Eye (tissue), 1 donor: Measurements from ENCODE around the gene BEST4.
A peak's percentile ranks its signal among the peaks of the same experiment; 100 is the strongest.
"Not testable (repeated sequence)": the region's sequence is repeated elsewhere in the genome, so short reads cannot be mapped to it uniquely, and the experiment has no call there.

ENCODE experiments used
- DNase-seq: peaks from one replicate; pipeline ENCODE4 v3.0.0-alpha.2; 2015

The BEST4 gene

DNA sequence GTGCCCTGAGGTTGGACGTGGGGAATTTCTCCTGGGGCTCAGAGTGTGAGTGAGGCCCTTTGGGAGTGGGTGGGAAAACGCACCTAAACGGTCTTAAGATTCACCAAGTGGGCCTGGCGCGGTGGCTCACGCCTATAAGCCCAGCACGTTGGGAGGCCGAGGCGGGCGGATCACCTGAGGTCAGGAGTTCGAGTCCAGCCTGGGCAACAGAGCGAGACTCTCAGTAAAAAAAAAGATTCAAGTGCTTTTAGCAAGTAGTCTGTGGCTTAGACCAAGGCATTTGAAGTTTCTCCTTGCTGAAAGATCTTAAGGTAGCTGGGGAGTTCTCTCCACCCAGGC lies 11.3 kb downstream of the BEST4 start:
- DNase-seq, result no peak

DNA sequence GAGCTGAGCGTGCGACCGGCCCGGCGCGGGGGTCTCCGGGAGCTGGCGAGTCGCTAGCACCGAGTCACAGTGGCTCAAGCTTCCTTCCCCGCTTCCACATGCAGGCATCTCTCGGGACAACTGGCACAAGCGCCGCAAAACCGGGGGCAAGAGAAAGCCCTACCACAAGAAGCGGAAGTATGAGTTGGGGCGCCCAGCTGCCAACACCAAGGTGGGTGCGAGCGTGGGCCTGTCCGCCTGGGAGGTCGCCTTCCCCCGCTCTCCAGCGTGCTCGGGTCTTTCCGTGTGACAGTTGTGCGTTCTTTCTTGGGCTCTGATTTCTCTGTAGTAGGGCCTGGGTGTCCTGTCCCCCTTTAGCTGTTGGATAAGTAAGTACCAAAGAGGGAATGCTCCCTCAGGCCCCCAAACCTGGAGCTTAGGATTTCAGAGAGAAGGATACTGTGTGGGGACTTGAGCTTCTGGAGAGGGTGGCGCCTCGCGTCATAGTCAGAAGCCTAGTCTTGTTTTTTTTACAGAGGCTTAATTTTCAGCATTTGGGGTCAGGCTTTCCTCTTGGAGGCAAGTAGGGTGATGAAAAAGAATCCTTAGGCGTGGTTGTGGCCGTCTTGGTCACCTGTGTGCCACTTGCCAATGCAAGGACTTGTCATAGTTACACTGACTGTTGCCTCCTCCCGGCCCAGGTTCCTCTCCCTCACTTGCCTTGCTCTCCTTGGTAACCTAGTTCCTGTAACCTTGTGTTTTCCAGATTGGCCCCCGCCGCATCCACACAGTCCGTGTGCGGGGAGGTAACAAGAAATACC lies 11.8 kb downstream of the BEST4 start:
- peak; percentile 60 for DNase-seq

DNA sequence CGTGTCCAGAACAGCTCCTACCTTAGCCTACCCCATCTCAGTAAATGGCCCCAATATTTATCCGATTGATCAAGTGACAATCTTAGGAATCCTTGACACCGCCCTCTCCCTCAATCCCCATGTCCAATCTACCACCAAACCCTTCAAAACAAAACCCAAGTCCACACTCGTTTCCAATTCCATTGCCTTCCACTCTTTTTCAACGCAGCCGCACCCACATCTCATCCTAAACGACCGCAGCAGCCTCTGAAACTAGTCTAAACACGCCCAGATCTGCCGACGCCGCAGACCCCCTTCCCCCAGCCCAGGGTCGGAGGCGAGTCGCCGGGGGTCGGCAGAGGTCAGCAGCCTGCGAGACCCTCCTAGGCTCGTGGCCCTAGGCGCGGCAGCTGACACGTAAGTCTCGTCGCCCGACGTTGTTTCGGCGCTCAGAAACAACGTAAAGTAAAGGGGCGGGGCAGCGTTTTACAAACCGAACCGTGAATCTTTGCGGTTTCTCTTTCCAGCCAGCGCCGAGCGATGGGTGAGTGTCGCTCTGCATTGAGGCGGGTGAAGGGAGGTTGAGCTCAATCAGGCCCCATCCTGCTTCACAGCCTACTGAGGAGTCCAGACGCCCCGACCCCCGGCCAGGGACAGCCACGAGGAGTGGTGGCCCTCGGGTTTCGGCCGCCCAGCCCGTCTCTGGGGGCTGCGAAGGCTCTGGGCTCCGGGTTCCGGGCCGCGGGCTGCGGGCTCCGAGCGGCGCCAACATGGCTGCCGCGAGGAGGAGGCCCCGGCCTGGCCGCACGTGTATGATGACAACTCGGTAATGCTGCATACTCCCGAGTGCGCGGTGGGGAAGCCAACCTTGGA lies 12.7 kb downstream of the BEST4 start, which contains the start of gene RPS8:
TSS of gene RPS8 (plus strand) at position 463 of the 852 bp plus-strand sequence. CDS start at position 520, 57 bp downstream.
- peak; percentile 99 for DNase-seq

DNA sequence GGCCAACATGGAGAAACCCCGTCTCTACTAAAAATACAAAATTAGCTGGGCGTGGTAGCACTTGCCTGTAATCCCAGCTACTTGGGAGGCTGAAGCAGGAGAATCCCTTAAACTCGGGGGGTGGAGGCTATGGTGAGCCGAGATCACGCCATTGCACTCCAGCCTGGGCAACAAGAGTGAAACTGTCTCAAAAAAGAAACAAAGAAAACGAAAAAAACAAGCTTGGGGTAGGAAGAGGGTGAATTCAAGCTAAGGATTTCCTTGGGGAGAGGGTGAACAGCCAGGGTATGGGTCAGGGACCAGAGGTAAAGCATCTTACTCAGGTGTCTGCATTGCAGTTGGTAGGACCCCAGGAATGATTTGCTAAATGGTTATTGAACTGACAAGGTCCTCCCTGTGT lies 21.5 kb downstream of the BEST4 start:
- DNase-seq, result not testable (repeated sequence)

DNA sequence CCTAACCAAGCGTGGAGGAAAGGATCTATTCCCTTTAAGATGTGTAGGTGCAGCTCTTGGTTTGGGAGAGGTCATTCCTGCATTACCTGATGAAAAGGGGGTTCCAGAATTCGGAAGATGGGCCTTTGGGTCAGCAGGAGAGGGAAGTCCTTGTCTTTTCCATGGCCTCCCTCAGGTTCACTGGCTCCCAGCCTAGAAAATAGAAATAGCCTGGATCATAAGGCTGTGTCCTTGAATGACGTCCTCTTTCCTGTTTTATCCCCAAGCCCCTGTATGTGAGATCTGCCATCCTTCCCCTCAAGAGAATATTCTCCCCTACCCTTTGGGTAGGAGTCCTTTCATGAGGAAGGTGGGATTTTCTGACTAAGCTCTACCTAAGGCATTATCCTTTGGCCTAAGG lies 27.1 kb downstream of the BEST4 start:
- no peak for DNase-seq

DNA sequence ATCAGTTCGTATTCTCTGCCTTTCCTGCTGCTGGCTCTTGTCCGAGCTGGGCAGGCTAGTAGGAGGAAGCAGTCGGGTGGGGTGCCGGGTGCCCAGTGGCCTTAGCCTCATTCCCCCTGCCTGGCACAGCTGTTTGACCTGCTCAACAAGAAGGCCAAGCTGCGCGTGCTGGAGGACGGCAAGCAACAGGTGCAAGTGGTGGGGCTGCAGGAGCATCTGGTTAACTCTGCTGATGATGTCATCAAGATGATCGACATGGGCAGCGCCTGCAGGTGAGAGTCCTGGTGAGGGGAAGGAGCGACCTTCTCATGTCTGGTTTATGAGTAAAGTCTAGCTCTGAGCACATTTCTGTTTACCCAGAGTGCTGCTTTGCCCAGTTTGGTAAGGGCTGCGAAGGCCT lies 28.9 kb downstream of the BEST4 start:
- no peak for DNase-seq

DNA sequence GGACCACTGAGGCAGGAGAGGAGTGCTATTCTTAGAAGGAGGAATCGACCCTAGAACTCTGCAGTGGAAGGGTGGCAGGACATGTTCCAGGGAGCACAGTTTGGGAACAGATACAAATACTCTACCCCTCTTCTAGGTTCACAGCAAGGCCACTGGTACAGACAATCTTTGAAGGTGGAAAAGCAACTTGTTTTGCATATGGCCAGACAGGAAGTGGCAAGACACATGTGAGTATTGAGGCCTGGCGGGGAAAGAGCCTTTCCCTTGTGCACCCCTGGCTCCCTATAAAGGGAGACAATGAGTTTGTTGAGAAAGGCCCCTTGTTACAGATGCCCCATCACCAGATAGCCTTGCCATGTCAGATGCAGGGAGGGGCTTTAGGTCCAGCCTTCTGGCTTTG lies 30.6 kb downstream of the BEST4 start:
- DNase-seq, result no peak

DNA sequence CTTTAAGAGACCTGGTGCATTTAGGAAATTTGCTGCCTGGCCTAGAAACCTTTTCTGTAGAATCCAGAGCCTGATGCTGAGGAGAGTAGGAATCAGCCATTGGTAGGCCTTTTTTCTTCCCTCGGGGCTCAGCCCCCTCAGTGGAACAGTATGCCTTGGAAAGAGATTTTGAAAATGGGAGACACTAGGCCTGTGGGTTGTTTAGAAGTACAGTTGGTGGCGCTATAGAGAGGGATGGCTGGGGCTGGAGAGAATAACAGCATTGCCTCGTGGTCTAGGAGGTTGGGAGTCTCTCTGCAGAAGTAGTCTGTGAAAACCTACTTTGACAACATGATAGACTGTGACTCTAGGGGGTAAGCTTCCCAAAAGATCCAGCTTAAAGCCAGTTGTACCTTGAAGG lies 40.1 kb downstream of the BEST4 start:
- DNase-seq, result no peak

DNA sequence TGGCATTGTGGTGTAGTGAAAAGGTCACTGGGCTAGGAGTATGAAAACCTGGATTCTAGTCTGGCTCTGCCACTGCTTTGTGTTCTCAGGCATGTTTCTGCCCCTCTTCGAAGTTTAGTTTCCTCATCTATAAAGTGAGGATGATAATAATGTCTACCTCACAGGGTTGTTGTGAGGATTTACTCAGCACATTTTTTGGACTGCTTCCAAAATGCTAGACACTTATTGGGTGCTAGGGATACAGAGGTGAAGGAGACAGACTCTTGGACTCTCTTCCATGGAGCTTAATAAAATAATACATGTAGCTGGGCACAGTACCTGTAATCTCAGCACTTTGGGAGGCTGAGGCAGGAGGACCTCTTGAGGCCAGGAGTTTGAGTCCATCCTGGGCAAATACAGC lies 44.8 kb downstream of the BEST4 start:
- DNase-seq, result no peak

DNA sequence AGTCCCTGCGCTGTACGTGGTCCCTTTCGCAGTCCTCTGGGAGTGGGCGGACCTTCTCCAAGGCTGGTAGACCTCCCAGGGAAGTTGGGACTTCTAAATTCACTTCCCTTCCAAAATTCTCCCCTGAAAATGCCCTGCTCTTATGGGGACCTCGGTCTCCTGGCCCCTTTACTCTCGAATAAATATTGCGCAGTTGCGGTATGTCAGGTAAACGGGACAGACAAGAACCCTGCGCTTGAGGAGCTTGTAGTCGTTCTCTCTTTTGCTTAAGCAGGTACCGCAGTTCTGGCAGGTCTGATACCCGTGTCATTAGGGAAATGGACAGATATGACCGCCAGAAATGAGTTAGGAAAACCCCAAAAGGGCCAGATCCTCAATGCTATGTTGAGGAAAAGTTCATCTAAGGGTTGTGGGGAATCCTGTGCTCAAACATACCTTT lies 47.8 kb downstream of the BEST4 start:
- DNase-seq, result no peak

DNA sequence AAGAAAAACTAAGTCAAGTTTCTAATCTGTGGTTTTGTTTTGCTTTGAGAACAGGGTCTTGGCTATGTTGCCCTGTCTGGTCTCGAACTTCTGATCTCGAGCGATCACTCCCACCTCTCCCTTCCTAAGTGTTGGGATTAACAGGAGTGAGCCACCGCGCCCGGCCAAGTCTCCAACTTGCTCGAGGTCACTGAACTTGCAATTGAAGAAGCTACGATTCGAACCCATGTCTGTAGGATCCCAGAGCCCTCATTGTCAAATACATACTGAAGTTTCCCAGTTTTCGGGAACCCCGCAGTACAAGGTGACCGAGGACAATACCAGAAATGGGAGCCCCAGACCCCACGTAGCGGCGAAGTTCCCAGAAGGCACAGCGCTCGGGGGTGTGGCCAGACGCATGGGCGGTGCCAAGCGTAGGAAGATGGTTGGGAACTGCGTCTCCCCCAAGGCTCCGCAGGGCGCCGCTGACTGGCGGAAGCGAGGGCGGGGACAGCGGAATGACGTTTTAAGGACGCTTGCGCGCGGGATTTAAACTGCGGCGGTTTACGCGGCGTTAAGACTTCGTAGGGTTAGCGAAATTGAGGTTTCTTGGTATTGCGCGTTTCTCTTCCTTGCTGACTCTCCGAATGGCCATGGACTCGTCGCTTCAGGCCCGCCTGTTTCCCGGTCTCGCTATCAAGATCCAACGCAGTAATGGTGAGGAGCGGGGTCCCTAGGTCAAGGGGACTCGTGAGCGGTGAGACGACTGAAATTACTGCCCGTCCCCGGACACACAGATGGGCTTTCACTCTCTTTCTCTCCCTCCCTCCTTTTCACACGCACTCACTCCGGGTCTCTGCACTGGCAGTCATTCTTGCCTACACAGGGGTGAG lies 48.4 kb downstream of the BEST4 start, which contains the start of gene KIF2C:
TSS of gene KIF2C (plus strand) at position 531 of the 872 bp plus-strand sequence. CDS start at position 627, 96 bp downstream.
- peak; percentile 99 for DNase-seq

DNA sequence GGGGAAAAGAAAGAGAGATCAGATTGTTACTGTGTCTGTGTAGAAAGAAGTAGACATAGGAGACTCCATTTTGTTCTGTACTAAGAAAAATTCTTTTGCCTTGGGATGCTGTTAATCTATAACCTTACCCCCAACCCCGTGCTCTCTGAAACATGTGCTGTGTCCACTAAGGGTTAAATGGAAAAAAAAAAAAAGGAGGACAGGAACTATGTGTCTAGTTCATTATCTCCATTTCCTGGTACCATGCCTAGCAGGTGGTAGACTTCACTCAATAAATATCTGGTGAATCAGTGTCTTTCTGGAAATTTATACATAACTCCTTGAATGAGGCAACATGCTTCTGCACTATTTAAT lies 49.0 kb downstream of the BEST4 start:
- DNase-seq, result not testable (repeated sequence)

DNA sequence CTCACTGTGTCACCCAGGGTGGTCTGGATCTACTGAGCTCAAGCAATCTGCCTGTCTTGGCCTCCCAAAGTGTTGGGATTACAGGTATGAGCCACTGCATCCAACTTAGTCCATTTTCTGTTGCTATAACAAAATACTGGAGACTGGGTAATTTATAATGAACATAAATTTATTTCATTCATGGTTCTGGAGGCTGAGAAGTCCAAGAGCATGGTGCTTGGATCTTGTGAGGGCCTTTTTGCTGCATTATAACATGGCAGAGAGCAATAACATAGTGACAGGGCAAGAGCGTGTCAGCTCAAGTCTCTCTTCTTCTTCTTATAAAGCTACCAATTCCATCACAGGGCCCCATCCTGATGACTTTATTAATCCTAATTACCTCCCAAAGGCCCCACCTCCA lies 52.0 kb downstream of the BEST4 start:
- DNase-seq, result no peak

DNA sequence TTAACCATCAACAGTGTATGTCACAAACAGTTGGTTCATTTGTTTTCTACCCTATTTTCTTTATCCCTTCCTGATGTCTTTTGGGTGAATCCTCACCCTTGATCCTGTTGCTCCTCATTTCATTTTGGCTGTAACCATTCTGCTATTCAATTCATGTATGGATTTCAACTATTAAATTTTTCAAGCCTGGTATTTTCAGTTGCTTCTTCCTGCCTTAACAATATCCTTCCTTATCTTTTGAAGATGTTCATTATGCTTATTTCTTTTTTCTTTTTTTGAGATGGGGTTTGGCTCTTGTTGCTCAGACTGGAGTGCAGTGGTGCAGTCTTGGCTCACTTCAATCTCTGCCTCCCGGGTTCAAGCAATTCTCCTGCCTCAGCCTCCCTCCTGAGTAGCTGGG lies 54.2 kb downstream of the BEST4 start:
- no peak for DNase-seq
